H9 (cell line): ENCODE measurements around the gene MYOM1. TPM values are rescaled to one million over a fixed set of nuclear protein-coding genes. Genes with fewer than 3 reads are reported as not detected.

Source experiments
- DNase-seq: peaks from one replicate; pipeline ENCODE4 v3.0.0-alpha.2; 2017
- H2AFZ ChIP-seq: one replicate; pipeline ENCODE4 v1.6.1; 2013; ENCODE audit warnings: mild to moderate bottlenecking, low read length, control low read depth, moderate library complexity
- H2AK5ac ChIP-seq: 2 replicates; pipeline ENCODE4 v1.6.1; 2013; ENCODE audit warnings: low read length, control low read depth, mixed read lengths; ENCODE audit not compliant: insufficient read length
- H2BK120ac ChIP-seq: one replicate; pipeline ENCODE4 v1.6.1; 2013; ENCODE audit warnings: low read depth, mild to moderate bottlenecking, low read length, control low read depth, inconsistent platforms; ENCODE audit not compliant: poor library complexity, severe bottlenecking
- H2BK12ac ChIP-seq: 2 replicates; pipeline ENCODE4 v1.6.1; 2013; ENCODE audit warnings: low read length, control low read depth, mixed read lengths, low read depth; ENCODE audit not compliant: insufficient read length
- H2BK15ac ChIP-seq: 2 replicates; pipeline ENCODE4 v1.6.1; 2013; ENCODE audit warnings: low read depth, low read length, control low read depth
- H2BK20ac ChIP-seq: one replicate; pipeline ENCODE4 v1.6.1; 2013; ENCODE audit warnings: low read depth, mild to moderate bottlenecking, low read length, control low read depth, inconsistent platforms; ENCODE audit not compliant: poor library complexity, severe bottlenecking
- H2BK5ac ChIP-seq: 2 replicates; pipeline ENCODE4 v1.6.1; 2013; ENCODE audit warnings: low read length, control low read depth, mixed read lengths; ENCODE audit not compliant: insufficient read length
- H3K14ac ChIP-seq: 2 replicates; pipeline ENCODE4 v1.6.1; 2013; ENCODE audit warnings: low read length, control low read depth; ENCODE audit not compliant: insufficient read depth
- H3K18ac ChIP-seq: 2 replicates; pipeline ENCODE4 v1.6.1; 2013; ENCODE audit warnings: low read depth, mild to moderate bottlenecking, mixed read lengths, low read length, control low read depth; ENCODE audit not compliant: insufficient read length
- H3K23ac ChIP-seq: 2 replicates; pipeline ENCODE4 v1.6.1; 2013; ENCODE audit warnings: low read length, control low read depth, mixed read lengths, low read depth; ENCODE audit not compliant: insufficient read length
- H3K23me2 ChIP-seq: 2 replicates; pipeline ENCODE4 v1.6.1; 2013; ENCODE audit warnings: low read depth, mild to moderate bottlenecking, mixed read lengths, low read length, control low read depth; ENCODE audit not compliant: insufficient read length, poor library complexity, severe bottlenecking
- H3K27ac ChIP-seq: 2 replicates; pipeline ENCODE4 v1.5.1; 2013; ENCODE audit warnings: low read length, control low read depth, mixed read lengths, low read depth; ENCODE audit not compliant: insufficient read length
- H3K27me3 ChIP-seq: 2 replicates; pipeline ENCODE4 v1.6.1; 2013; ENCODE audit warnings: low read length, control low read depth, inconsistent platforms; ENCODE audit not compliant: insufficient read depth
- H3K4ac ChIP-seq: 2 replicates; pipeline ENCODE4 v1.6.1; 2013; ENCODE audit warnings: low read depth, mild to moderate bottlenecking, control low read depth, inconsistent platforms, low read length, moderate library complexity
- H3K4me1 ChIP-seq: 2 replicates; pipeline ENCODE4 v1.6.1; 2013; ENCODE audit warnings: low read length, control low read depth, inconsistent platforms; ENCODE audit not compliant: insufficient read depth
- H3K4me2 ChIP-seq: 2 replicates; pipeline ENCODE4 v1.6.1; 2013; ENCODE audit warnings: low read length, control low read depth, mixed read lengths; ENCODE audit not compliant: insufficient read length, insufficient read depth
- H3K56ac ChIP-seq: 2 replicates; pipeline ENCODE4 v1.6.1; 2013; ENCODE audit warnings: low read depth, mild to moderate bottlenecking, mixed read lengths, low read length, control low read depth; ENCODE audit not compliant: insufficient read length
- H3K79me1 ChIP-seq: 2 replicates; pipeline ENCODE4 v1.6.1; 2013; ENCODE audit warnings: low read depth, mild to moderate bottlenecking, moderate library complexity, low read length, control low read depth, inconsistent platforms; ENCODE audit not compliant: insufficient read depth, poor library complexity, severe bottlenecking
- H3K79me2 ChIP-seq: 2 replicates; pipeline ENCODE4 v1.6.1; 2013; ENCODE audit warnings: low read length, control low read depth, inconsistent platforms; ENCODE audit not compliant: insufficient read depth
- H3K9ac ChIP-seq: 2 replicates; pipeline ENCODE4 v1.6.1; 2013; ENCODE audit warnings: low read length, control low read depth, mixed read lengths; ENCODE audit not compliant: insufficient read length; ENCODE audit errors: extremely low read depth
- H3K9me3 ChIP-seq: one replicate; pipeline ENCODE4 v1.6.1; 2013; ENCODE audit warnings: low read depth, low read length, inconsistent platforms; ENCODE audit not compliant: control insufficient read depth
- H3T11ph ChIP-seq: one replicate; pipeline ENCODE4 v1.6.1; 2013; ENCODE audit warnings: mild to moderate bottlenecking, low read length, control low read depth, inconsistent platforms
- H4K20me1 ChIP-seq: one replicate; pipeline ENCODE4 v1.6.1; 2013; ENCODE audit not compliant: control insufficient read depth, insufficient read length, insufficient read depth
- H4K5ac ChIP-seq: 2 replicates; pipeline ENCODE4 v1.6.1; 2013; ENCODE audit warnings: low read depth, mild to moderate bottlenecking, mixed read lengths, low read length, control low read depth; ENCODE audit not compliant: insufficient read length
- H4K8ac ChIP-seq: replicated peaks from 2 replicates; pipeline ENCODE4 v1.6.1; 2013; ENCODE audit warnings: low read length, control low read depth, mixed read lengths, low read depth; ENCODE audit not compliant: insufficient read length
- H4K91ac ChIP-seq: 2 replicates; pipeline ENCODE4 v1.6.1; 2013; ENCODE audit warnings: low read depth, mild to moderate bottlenecking, moderate library complexity, mixed read lengths, low read length, control low read depth; ENCODE audit not compliant: insufficient read length
- H3K27ac Mint-ChIP-seq, 3 experiments: 2 replicates in 2 of 3; 3 replicates in 1 of 3; pipeline ENCODE4 v1.8.0; 2020 to 2021; ENCODE audit warnings: mixed read lengths in 3 of 3, mild to moderate bottlenecking in 1 of 3, moderate library complexity in 1 of 3
- H3K27me3 Mint-ChIP-seq: 2 replicates; pipeline ENCODE4 v1.8.0; 2021; ENCODE audit warnings: low read depth, mild to moderate bottlenecking, moderate library complexity, mixed read lengths
- H3K36me3 Mint-ChIP-seq, 3 experiments: 2 replicates in 2 of 3; 3 replicates in 1 of 3; pipeline ENCODE4 v1.8.0; 2020 to 2021; ENCODE audit warnings: low read depth in 3 of 3, mixed read lengths in 3 of 3; ENCODE audit not compliant: insufficient read depth in 1 of 3
- H3K4me1 Mint-ChIP-seq, 2 experiments: 2 replicates each; pipeline ENCODE4 v1.8.0; 2020; ENCODE audit warnings: mixed read lengths in 2 of 2
- H3K4me3 Mint-ChIP-seq, 2 experiments: 2 replicates in 1 of 2; 3 replicates in 1 of 2; pipeline ENCODE4 v1.8.0; 2020 to 2021; ENCODE audit warnings: mild to moderate bottlenecking in 2 of 2, mixed read lengths in 2 of 2, moderate library complexity in 1 of 2
- H3K9me3 Mint-ChIP-seq, 2 experiments: 2 replicates in 1 of 2; 3 replicates in 1 of 2; pipeline ENCODE4 v1.8.0; 2020; ENCODE audit warnings: mild to moderate bottlenecking in 2 of 2, mixed read lengths in 2 of 2, moderate library complexity in 1 of 2
- CTCF ChIP-seq: fragments of 200-600 bp; sonication (generic); conservative IDR thresholded peaks from 3 replicates; pipeline ENCODE4 v1.8.0; 2021; ENCODE audit warnings: antibody characterized with exemption, mild to moderate bottlenecking
- WGBS: extraction: QIAGEN DNeasy Blood & Tissue Kit; methylation state at CpG from one replicate; pipeline ENCODE4 v1.1.7; 2013; ENCODE audit warnings: missing lambda C conversion rate, low lambda C conversion rate, mixed read lengths; ENCODE audit not compliant: insufficient read length; ENCODE audit errors: extremely low coverage; 5-methylcytosine and 5-hydroxymethylcytosine counted together
- total RNA-seq: library from RNA; stranded (reverse); gene quantifications from 2 replicates; pipeline ENCODE4 v1.2.1, GENCODE V29; 2021

The MYOM1 gene
- total RNA-seq, 1 experiment from 2014 or later, result 0.17 TPM

- no peak overlapping the region for H2BK20ac ChIP-seq
- no peaks in the 10 kb centered on the region for H3K23me2 ChIP-seq
- no peak overlapping the region for H2BK5ac ChIP-seq
- H3K4me2 ChIP-seq, result no peak overlapping the region
- H4K20me1 ChIP-seq, result no peaks in the 10 kb centered on the region
- H2BK15ac ChIP-seq, result no peak overlapping the region
- no CpG with 5 or more reads among the region's 5 CpGs for WGBS
- no peaks in the 10 kb centered on the region for H3K9me3 ChIP-seq
- H3K79me2 ChIP-seq, result no peaks in the 10 kb centered on the region
- no peak overlapping the region for H2BK12ac ChIP-seq
- no peaks in the 10 kb centered on the region for H3K79me1 ChIP-seq
- no peak overlapping the region for H2AFZ ChIP-seq
- H3K9ac ChIP-seq, result no peak overlapping the region
- no peaks in the 10 kb centered on the region for H3K9me3 Mint-ChIP-seq
- H3K4ac ChIP-seq, result no peak overlapping the region
- no peak overlapping the region for H3K56ac ChIP-seq
- no peaks in the 10 kb centered on the region for H3K36me3 Mint-ChIP-seq
- H3K14ac ChIP-seq, result no peak overlapping the region
- no peak for DNase-seq
- H2BK120ac ChIP-seq, result no peak overlapping the region
- no peak overlapping the region; a peak in 1 of 7 replicates for H3K27ac Mint-ChIP-seq
- H3K23ac ChIP-seq, result no peak overlapping the region
- no peak overlapping the region for H3K18ac ChIP-seq
- TF ChIP-seq CTCF, result no peak
- no peak overlapping the region for H4K8ac ChIP-seq
- H3K4me3 Mint-ChIP-seq, result no peak overlapping the region
- H2AK5ac ChIP-seq, result no peak overlapping the region
- no peak overlapping the region for H4K91ac ChIP-seq
- no peaks in the 10 kb centered on the region; the same call in 1 of the 2 replicates for H3K27me3 Mint-ChIP-seq
- no peaks in the 10 kb centered on the region; the same call in 1 of the 2 replicates for H3K4me1 ChIP-seq
- H4K5ac ChIP-seq, result no peak overlapping the region
- peaks cover 3 to 4% of the 10 kb centered on the region in 2 experiments for H3K4me1 Mint-ChIP-seq
- no peak overlapping the region for H3T11ph ChIP-seq
- no peak overlapping the region for H3K27ac ChIP-seq
- H3K27me3 ChIP-seq, result no peaks in the 10 kb centered on the region
Observed at GRCh38 chr18:3157086-3157485, 62.7 kb downstream of the MYOM1 start.
